DND-41 (cell line): Measurements from ENCODE around the gene P2RX2.

Experiments used
- ATAC-seq: fragments of 200-7000 bp; cut with Tn5 transposase; 3 replicates; pipeline ENCODE4 v1.9.1; 2021; ENCODE audit warnings: low read depth; ENCODE audit not compliant: insufficient read depth
- DNase-seq: peaks from one replicate; pipeline ENCODE4 v3.0.0-alpha.2; 2020
- H2AFZ ChIP-seq: 2 replicates; pipeline ENCODE4 v1.6.0; 2012; ENCODE audit warnings: low read depth, low read length
- H3K27ac ChIP-seq: 2 replicates; pipeline ENCODE4 v1.5.1; 2012; ENCODE audit warnings: low read length, inconsistent platforms
- H3K27me3 ChIP-seq: fragments of 200-600 bp; sonication (generic); 2 replicates; pipeline ENCODE4 v1.6.0; 2012; ENCODE audit warnings: low read length, mild to moderate bottlenecking, inconsistent platforms; ENCODE audit not compliant: insufficient read depth, poor library complexity
- H3K36me3 ChIP-seq: 2 replicates; pipeline ENCODE4 v1.5.1; 2012; ENCODE audit warnings: low read length, inconsistent platforms; ENCODE audit not compliant: insufficient read depth
- H3K4me1 ChIP-seq: 2 replicates; pipeline ENCODE4 v1.5.1; 2012; ENCODE audit warnings: mild to moderate bottlenecking, low read length; ENCODE audit not compliant: insufficient read depth
- H3K4me2 ChIP-seq: 2 replicates; pipeline ENCODE4 v1.6.0; 2012; ENCODE audit warnings: mild to moderate bottlenecking, moderate library complexity, low read length, inconsistent platforms; ENCODE audit not compliant: insufficient read depth
- H3K4me3 ChIP-seq, 2 experiments: fragments of 200-600 bp in 1 of 2; shearing (Covaris generic) in 1 of 2; 2 replicates each; pipeline ENCODE4 v1.5.1; 2012 to 2016; ENCODE audit warnings: inconsistent platforms in 2 of 2, low read length in 2 of 2, mild to moderate bottlenecking in 2 of 2, low read depth in 1 of 2, moderate library complexity in 1 of 2
- H3K79me2 ChIP-seq: 2 replicates; pipeline ENCODE4 v1.6.0; 2012; ENCODE audit warnings: low read length, inconsistent platforms; ENCODE audit not compliant: insufficient read depth
- H3K9ac ChIP-seq: 2 replicates; pipeline ENCODE4 v1.6.0; 2012; ENCODE audit warnings: low read depth, mild to moderate bottlenecking, inconsistent platforms, low read length, moderate library complexity
- H3K9me3 ChIP-seq: 2 replicates; pipeline ENCODE4 v1.5.1; 2012; ENCODE audit warnings: low read length, moderate library complexity, mild to moderate bottlenecking, inconsistent platforms; ENCODE audit not compliant: insufficient read depth, severe bottlenecking
- H4K20me1 ChIP-seq: 2 replicates; pipeline ENCODE4 v1.6.0; 2012; ENCODE audit warnings: low read length; ENCODE audit not compliant: insufficient read depth
- EZH2 ChIP-seq: IDR thresholded peaks from 3 replicates; pipeline ENCODE4 v1.6.1; 2012; ENCODE audit warnings: borderline replicate concordance, low read depth, mild to moderate bottlenecking, moderate library complexity, low read length, inconsistent platforms; ENCODE audit not compliant: severe bottlenecking
- TF ChIP-seq, protein P1 (sequence below): IDR thresholded peaks from 2 replicates; pipeline ENCODE4 v1.5.1; 2012; ENCODE audit warnings: borderline replicate concordance, low read length, moderate library complexity, mild to moderate bottlenecking; ENCODE audit not compliant: poor library complexity, severe bottlenecking; ENCODE audit errors: extremely low read depth

P2RX2 gene

GRCh38 chr12:132647858-132648257, 29.3 kb downstream of the P2RX2 start:
- H3K4me3 ChIP-seq = no peak overlapping the region
- no peak for TF ChIP-seq EZH2
- TF ChIP-seq, protein P1, sequence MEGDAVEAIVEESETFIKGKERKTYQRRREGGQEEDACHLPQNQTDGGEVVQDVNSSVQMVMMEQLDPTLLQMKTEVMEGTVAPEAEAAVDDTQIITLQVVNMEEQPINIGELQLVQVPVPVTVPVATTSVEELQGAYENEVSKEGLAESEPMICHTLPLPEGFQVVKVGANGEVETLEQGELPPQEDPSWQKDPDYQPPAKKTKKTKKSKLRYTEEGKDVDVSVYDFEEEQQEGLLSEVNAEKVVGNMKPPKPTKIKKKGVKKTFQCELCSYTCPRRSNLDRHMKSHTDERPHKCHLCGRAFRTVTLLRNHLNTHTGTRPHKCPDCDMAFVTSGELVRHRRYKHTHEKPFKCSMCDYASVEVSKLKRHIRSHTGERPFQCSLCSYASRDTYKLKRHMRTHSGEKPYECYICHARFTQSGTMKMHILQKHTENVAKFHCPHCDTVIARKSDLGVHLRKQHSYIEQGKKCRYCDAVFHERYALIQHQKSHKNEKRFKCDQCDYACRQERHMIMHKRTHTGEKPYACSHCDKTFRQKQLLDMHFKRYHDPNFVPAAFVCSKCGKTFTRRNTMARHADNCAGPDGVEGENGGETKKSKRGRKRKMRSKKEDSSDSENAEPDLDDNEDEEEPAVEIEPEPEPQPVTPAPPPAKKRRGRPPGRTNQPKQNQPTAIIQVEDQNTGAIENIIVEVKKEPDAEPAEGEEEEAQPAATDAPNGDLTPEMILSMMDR = no peak
- no peak overlapping the region for H3K9ac ChIP-seq
- H3K27me3 ChIP-seq = no peaks in the 10 kb centered on the region
- no peaks in the 10 kb centered on the region for H3K9me3 ChIP-seq
- H3K79me2 ChIP-seq = no peaks in the 10 kb centered on the region; the same call in 1 of the 2 replicates
- DNase-seq (no peak), ATAC-seq (no peak)
- no peak overlapping the region for H3K27ac ChIP-seq
- H3K36me3 ChIP-seq = peaks cover 89% of the 10 kb centered on the region
- no peaks in the 10 kb centered on the region for H3K4me1 ChIP-seq
- no peak overlapping the region for H2AFZ ChIP-seq
- peaks cover 31% of the 10 kb centered on the region for H4K20me1 ChIP-seq
- H3K4me2 ChIP-seq = no peak overlapping the region

GRCh38 chr12:132648616-132649225, 30.1 kb downstream of the P2RX2 start:
- Histone ChIP-seq H3K79me2 (no peaks in the 10 kb centered on the region; the same call in 1 of the 2 replicates), H3K36me3 (peaks cover 89% of the 10 kb centered on the region), H3K9me3 (no peaks in the 10 kb centered on the region), H3K4me2 (no peak overlapping the region), H4K20me1 (peaks cover 23% of the 10 kb centered on the region), H3K27ac (no peak overlapping the region), H3K4me3 (no peak overlapping the region), H2AFZ (no peak overlapping the region), H3K27me3 (no peaks in the 10 kb centered on the region), H3K9ac (no peak overlapping the region), H3K4me1 (no peaks in the 10 kb centered on the region)
- no peak for DNase-seq
- TF ChIP-seq EZH2 = no peak
- TF ChIP-seq, protein P1 = no peak
- no peak; the same call in 2 of the 3 replicates for ATAC-seq

DNA sequence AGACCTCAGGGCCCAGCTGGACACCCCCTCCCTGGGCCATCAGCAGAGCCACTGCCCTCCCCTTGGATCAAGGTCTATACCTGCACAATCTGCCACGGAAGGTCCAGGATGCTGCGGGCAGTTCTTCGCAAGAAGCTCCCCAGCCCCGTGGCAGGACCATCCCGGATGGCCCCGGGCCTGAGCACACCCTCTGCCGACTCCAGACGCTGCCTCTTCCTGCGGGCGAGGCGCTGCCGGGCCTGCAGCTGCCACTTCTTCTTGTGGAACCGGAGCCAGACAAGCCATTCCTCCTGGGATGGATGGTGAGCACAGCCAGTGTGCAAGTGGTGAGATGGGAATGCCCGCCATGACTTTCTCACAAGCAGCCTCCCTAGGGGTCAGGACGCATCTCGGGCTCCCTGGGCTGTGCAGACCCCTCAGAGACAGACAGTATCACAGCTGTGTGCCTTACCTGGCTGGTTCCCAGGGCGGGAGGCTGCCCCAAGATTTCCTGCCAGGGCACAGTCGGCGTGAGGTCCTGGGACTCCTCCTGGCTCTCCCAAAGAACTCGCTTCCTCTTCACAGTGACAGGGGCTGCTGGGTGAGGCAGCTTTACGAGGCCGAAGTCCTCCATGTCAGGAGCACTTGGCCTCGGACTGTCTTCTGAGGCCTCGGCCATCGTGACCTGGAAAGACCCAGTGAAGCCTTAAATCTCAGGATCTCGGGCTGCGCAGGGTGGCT, 30.8 kb downstream of the P2RX2 start:
- DNase-seq (no peak), ATAC-seq (no peak)
- H3K4me1 ChIP-seq = no peaks in the 10 kb centered on the region
- no peak overlapping the region for H3K27ac ChIP-seq
- TF ChIP-seq EZH2 = no peak
- TF ChIP-seq, protein P1 = no peak
- no peaks in the 10 kb centered on the region for H3K9me3 ChIP-seq
- H3K4me2 ChIP-seq = no peak overlapping the region
- H3K79me2 ChIP-seq = no peaks in the 10 kb centered on the region; the same call in 1 of the 2 replicates
- H3K4me3 ChIP-seq = no peak overlapping the region
- H3K9ac ChIP-seq = no peak overlapping the region
- peaks cover 21% of the 10 kb centered on the region for H4K20me1 ChIP-seq
- H3K36me3 ChIP-seq = peaks cover 89% of the 10 kb centered on the region
- H3K27me3 ChIP-seq = no peaks in the 10 kb centered on the region
- no peak overlapping the region for H2AFZ ChIP-seq
